HEK293T (cell line): ENCODE results near the gene EPHB1.

Experiments
- ARNT ChIP-seq: fragments of 450-650 bp; IDR thresholded peaks from 2 replicates; pipeline ENCODE4 v1.6.1; 2017; ENCODE audit warnings: mild to moderate bottlenecking
- BHLHE40 ChIP-seq: fragments of 450-650 bp; IDR thresholded peaks from 2 replicates; pipeline ENCODE4 v1.6.1; 2016; ENCODE audit warnings: mild to moderate bottlenecking, moderate library complexity, borderline replicate concordance
- CTBP1 ChIP-seq: fragments of 450-650 bp; IDR thresholded peaks from 2 replicates; pipeline ENCODE4 v1.6.1; 2016; ENCODE audit warnings: borderline replicate concordance
- FOXA1 ChIP-seq: fragments of 450-650 bp; IDR thresholded peaks from 2 replicates; pipeline ENCODE4 v1.6.1; 2016; ENCODE audit warnings: mild to moderate bottlenecking
- FOXM1 ChIP-seq: fragments of 450-650 bp; IDR thresholded peaks from 2 replicates; pipeline ENCODE4 v1.6.1; 2017; ENCODE audit warnings: mild to moderate bottlenecking, borderline replicate concordance
- LEF1 ChIP-seq: fragments of 450-650 bp; IDR thresholded peaks from 2 replicates; pipeline ENCODE4 v1.6.1; 2017; ENCODE audit warnings: mild to moderate bottlenecking, borderline replicate concordance
- NFRKB ChIP-seq: fragments of 450-650 bp; IDR thresholded peaks from 2 replicates; pipeline ENCODE4 v1.6.1; 2016; ENCODE audit warnings: mild to moderate bottlenecking, moderate library complexity
- SP1 ChIP-seq: fragments of 450-650 bp; IDR thresholded peaks from 2 replicates; pipeline ENCODE4 v1.6.1; 2017
- SUZ12 ChIP-seq: fragments of 450-650 bp; IDR thresholded peaks from 2 replicates; pipeline ENCODE4 v1.6.1; 2016; ENCODE audit warnings: mild to moderate bottlenecking
- TARDBP ChIP-seq: fragments of 450-650 bp; IDR thresholded peaks from 2 replicates; pipeline ENCODE4 v1.6.1; 2016

GRCh38 chr3:135166266-135166825, 371.3 kb downstream of the EPHB1 start:
- TF ChIP-seq CTBP1 (no peak), FOXA1 (no peak), BHLHE40 (no peak), SP1 (no peak), LEF1 (no peak), SUZ12 (no peak), NFRKB (no peak), ARNT (no peak), FOXM1 (no peak), TARDBP (no peak)
